UCSD-AML1 (cell line): ENCODE measurements around the gene KY.

Source experiments
- DNase-seq: peaks from one replicate; lab custom pipeline; 2025; ENCODE audit not compliant: unreplicated experiment; lab: John Stamatoyannopoulos, UW

KY gene

GRCh38 chr3:134620476-134621115 is 30.2 kb downstream of the KY start:
- DNase-seq: no peak

- DNase-seq: no peak
Observed at GRCh38 chr3:134619884-134620445, 30.9 kb downstream of the KY start.

- no peak for DNase-seq
Observed at GRCh38 chr3:134619301-134619615, 31.6 kb downstream of the KY start.

- no peak for DNase-seq
Observed at GRCh38 chr3:134618478-134619300, 32.1 kb downstream of the KY start.

- DNase-seq: peak; percentile 35
Observed at GRCh38 chr3:134617608-134618477, 33.0 kb downstream of the KY start.

GRCh38 chr3:134615743-134616142 is 35.1 kb downstream of the KY start:
- no peak for DNase-seq

- no peak for DNase-seq
Observed at GRCh38 chr3:134614955-134615354, 35.9 kb downstream of the KY start.

- DNase-seq: no peak
Observed at GRCh38 chr3:134613006-134613520, 37.8 kb downstream of the KY start.

GRCh38 chr3:134611516-134611915 is 39.3 kb downstream of the KY start:
- DNase-seq: no peak

GRCh38 chr3:134610432-134611385 is 40.1 kb downstream of the KY start:
- no peak for DNase-seq

- DNase-seq: no peak
Observed at GRCh38 chr3:134609821-134610431, 40.9 kb downstream of the KY start.

- no peak for DNase-seq
Observed at GRCh38 chr3:134608771-134609435, 41.9 kb downstream of the KY start.

GRCh38 chr3:134608023-134608770 is 42.6 kb downstream of the KY start:
- no peak for DNase-seq

- DNase-seq: no peak
Observed at GRCh38 chr3:134607054-134608022, 43.5 kb downstream of the KY start.

GRCh38 chr3:134606033-134607025 is 44.5 kb downstream of the KY start:
- DNase-seq: peak; percentile 83

GRCh38 chr3:134605556-134605955 is 45.3 kb downstream of the KY start:
- DNase-seq: peak; percentile 36
